MCF 10A (cell line): Measurements from ENCODE around the gene AMBN. TPM values are rescaled to one million over a fixed set of nuclear protein-coding genes. Genes with fewer than 3 reads are reported as not detected.

ENCODE experiments used
- BruUV-seq: library from RNA; stranded (reverse); fragments of 400-500 nt; replicated peaks from 2 replicates; lab custom pipeline; 2021; lab: Mats Ljungman, UMichigan
- CTCF ChIA-PET: fragments of 300-600 bp; sonication (Branson Sonifier 250); formaldehyde crosslinking; extraction: SDS; loops from one replicate; lab custom pipeline; 2021; ENCODE audit warnings: antibody characterized with exemption, inconsistent platforms; lab: Yijun Ruan, JAX
- POLR2A ChIA-PET: fragments of 300-600, 350-650 bp; sonication (Branson Sonifier 250); formaldehyde crosslinking; extraction: SDS; loops from one replicate; lab custom pipeline; 2020; ENCODE audit warnings: antibody characterized with exemption, inconsistent platforms; lab: Yijun Ruan, JAX
- DNase-seq: peaks from one replicate; pipeline ENCODE4 v3.0.0-alpha.2; 2018; ENCODE audit not compliant: unreplicated experiment
- H3K27ac Mint-ChIP-seq: one replicate; pipeline ENCODE4 v1.8.0; 2022; ENCODE audit warnings: mild to moderate bottlenecking, low read depth, mixed read lengths; ENCODE audit not compliant: unreplicated experiment
- H3K27me3 Mint-ChIP-seq: one replicate; pipeline ENCODE4 v1.8.0; 2022; ENCODE audit warnings: mixed read lengths; ENCODE audit not compliant: insufficient read depth, unreplicated experiment
- H3K36me3 Mint-ChIP-seq: one replicate; pipeline ENCODE4 v1.8.0; 2022; ENCODE audit warnings: mild to moderate bottlenecking, moderate library complexity, mixed read lengths; ENCODE audit not compliant: insufficient read depth, unreplicated experiment
- H3K4me1 Mint-ChIP-seq: one replicate; pipeline ENCODE4 v1.8.0; 2022; ENCODE audit warnings: mixed read lengths; ENCODE audit not compliant: insufficient read depth, unreplicated experiment
- H3K4me3 Mint-ChIP-seq: one replicate; pipeline ENCODE4 v1.8.0; 2022; ENCODE audit warnings: mild to moderate bottlenecking, moderate library complexity, mixed read lengths; ENCODE audit not compliant: unreplicated experiment
- H3K9me3 Mint-ChIP-seq: one replicate; pipeline ENCODE4 v1.8.0; 2022; ENCODE audit warnings: mixed read lengths; ENCODE audit not compliant: unreplicated experiment
- intact Hi-C: fragments of 100-400 bp; cut with micrococcal nuclease; formaldehyde crosslinking; loops from 2 replicates; pipeline ENCODE4 v1.14.1; 2022
- total RNA-seq: library from RNA; stranded (reverse); gene quantifications from 2 replicates; pipeline ENCODE4 v1.2.3, GENCODE V29; 2022
- TF ChIP-seq, protein P1 (sequence below): fragments of 200-600 bp; IDR thresholded peaks from one replicate; pipeline ENCODE4 v1.8.0; 2022; ENCODE audit warnings: antibody characterized with exemption, mild to moderate bottlenecking; ENCODE audit not compliant: unreplicated experiment

The AMBN gene
- total RNA-seq, 1 experiment from 2014 or later = not detected

DNA sequence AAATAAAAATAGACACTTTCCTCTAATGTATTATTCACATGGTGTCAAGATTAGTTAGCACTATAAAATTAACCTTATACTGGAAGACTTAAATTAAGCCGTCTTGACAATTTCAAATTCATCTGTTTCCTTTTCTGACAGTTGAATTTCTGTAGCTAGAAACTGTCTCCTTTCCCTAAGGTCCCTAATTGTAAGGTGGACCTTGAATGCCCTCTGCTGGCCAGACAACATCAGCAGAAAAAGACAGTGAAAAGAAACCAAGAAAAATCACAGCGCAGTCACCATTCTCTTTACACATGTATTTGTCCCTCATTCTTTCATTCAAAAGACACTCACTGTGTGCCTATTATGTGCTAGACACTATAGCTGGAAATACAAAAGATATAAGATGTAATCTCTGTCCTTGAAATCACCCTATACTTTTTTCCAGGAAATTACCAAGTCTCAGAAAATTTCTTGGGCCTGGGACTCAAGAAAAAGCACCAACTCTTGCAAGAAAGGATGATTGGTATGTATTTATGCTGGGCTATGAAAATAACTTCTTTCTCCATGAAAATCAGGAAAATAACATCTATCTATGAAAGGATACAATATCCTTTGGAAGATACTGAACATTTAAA lies 32.7 kb upstream of the AMBN start:
- BruUV-seq = no TSS peak
- Mint-ChIP-seq H3K27me3 (no peaks in the 10 kb centered on the region), H3K9me3 (no peaks in the 10 kb centered on the region), H3K4me1 (peaks cover 9% of the 10 kb centered on the region), H3K27ac (no peak overlapping the region), H3K36me3 (no peaks in the 10 kb centered on the region), H3K4me3 (no peak overlapping the region)
- intact Hi-C loops = loop anchor here (1.0 to 5.0 kb wide), 6 partner anchors 54 to 871 kb away; no protein-coding TSS in a partner anchor
- ChIA-PET CTCF (interaction anchor here (0.5 to 3.3 kb wide), 26 partner anchors 9 to 1633 kb away, joined by 3 to 20 read pairs (median 4); no protein-coding TSS in a partner anchor), POLR2A (no interaction called here)
- DNase-seq = peak; percentile 74
- TF ChIP-seq, protein P1, sequence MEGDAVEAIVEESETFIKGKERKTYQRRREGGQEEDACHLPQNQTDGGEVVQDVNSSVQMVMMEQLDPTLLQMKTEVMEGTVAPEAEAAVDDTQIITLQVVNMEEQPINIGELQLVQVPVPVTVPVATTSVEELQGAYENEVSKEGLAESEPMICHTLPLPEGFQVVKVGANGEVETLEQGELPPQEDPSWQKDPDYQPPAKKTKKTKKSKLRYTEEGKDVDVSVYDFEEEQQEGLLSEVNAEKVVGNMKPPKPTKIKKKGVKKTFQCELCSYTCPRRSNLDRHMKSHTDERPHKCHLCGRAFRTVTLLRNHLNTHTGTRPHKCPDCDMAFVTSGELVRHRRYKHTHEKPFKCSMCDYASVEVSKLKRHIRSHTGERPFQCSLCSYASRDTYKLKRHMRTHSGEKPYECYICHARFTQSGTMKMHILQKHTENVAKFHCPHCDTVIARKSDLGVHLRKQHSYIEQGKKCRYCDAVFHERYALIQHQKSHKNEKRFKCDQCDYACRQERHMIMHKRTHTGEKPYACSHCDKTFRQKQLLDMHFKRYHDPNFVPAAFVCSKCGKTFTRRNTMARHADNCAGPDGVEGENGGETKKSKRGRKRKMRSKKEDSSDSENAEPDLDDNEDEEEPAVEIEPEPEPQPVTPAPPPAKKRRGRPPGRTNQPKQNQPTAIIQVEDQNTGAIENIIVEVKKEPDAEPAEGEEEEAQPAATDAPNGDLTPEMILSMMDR = peak; percentile 79

DNA sequence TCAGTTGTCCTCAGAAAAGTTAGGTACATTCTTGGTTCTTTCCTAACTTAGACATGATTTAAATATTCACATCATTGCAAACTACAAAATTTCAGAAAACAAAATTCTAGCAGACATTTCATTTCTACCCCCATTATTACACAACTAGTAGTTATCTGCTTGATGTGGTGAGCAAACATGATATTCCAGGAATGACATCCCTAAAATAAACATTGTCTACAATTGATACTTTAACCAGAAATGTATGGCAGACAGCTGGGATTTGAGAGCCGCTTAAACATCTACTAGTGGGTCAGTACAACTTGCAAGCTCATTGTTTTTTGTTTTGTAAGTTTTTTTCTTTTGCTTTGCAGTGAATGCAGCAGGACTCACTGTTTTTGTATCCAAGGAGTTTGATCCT lies 32.1 kb upstream of the AMBN start:
- no peak for DNase-seq
- intact Hi-C loops = loop anchor here (1.0 to 5.0 kb wide), 6 partner anchors 55 to 871 kb away; no protein-coding TSS in a partner anchor
- TF ChIP-seq, protein P1 = no peak
- Mint-ChIP-seq H3K36me3 (no peaks in the 10 kb centered on the region), H3K4me1 (peaks cover 9% of the 10 kb centered on the region), H3K27me3 (no peaks in the 10 kb centered on the region), H3K4me3 (no peak overlapping the region), H3K27ac (no peak overlapping the region), H3K9me3 (no peaks in the 10 kb centered on the region)
- ChIA-PET CTCF (interaction anchor here (0.5 to 3.3 kb wide), 23 partner anchors 9 to 869 kb away, joined by 3 to 20 read pairs (median 4); no protein-coding TSS in a partner anchor), POLR2A (no interaction called here)
- no TSS peak for BruUV-seq

- ChIA-PET CTCF (interaction anchor here (0.7 to 0.8 kb wide), 2 partner anchors 379 to 663 kb away, joined by 3 to 4 read pairs; no protein-coding TSS in a partner anchor), POLR2A (interaction anchor here (0.6 kb wide), 1 partner anchor 376 kb away, joined by 3 read pairs; no protein-coding TSS in a partner anchor)
- Mint-ChIP-seq H3K36me3 (no peaks in the 10 kb centered on the region), H3K4me1 (peaks cover 3% of the 10 kb centered on the region), H3K27me3 (no peaks in the 10 kb centered on the region), H3K9me3 (no peaks in the 10 kb centered on the region), H3K4me3 (no peak overlapping the region), H3K27ac (no peak overlapping the region)
- no TSS peak for BruUV-seq
- DNase-seq = no peak
- TF ChIP-seq, protein P1 = no peak
- intact Hi-C loops = no loop called here
Measured at GRCh38 chr4:70564033-70564432, 28.0 kb upstream of the AMBN start.

DNA sequence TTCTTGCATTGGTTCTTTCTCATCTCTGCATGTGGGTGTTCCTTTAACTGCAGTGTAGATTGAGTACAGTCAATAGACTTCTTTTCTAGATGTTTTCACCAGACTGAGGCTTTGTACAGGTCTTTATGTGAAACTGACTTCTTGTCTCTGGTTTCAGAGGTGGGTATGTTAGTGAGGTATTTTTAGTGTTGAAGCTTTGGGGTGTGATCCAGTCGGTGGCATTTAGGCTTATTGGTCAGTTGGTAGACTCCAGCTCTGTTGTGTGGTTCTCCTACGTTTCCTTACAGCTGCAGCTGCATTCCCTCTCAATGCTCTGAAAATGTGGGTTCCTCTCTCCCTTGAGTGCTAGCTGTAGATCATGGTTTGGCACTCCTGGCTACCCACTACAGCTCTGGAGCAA lies 21.3 kb upstream of the AMBN start:
- TF ChIP-seq, protein P1 = no peak
- H3K4me1 Mint-ChIP-seq = no peaks in the 10 kb centered on the region
- H3K36me3 Mint-ChIP-seq = no peaks in the 10 kb centered on the region
- no TSS peak for BruUV-seq
- DNase-seq = no peak
- H3K27ac Mint-ChIP-seq = no peak overlapping the region
- no peak overlapping the region for H3K4me3 Mint-ChIP-seq
- H3K9me3 Mint-ChIP-seq = no peaks in the 10 kb centered on the region
- intact Hi-C loops = no loop called here
- ChIA-PET POLR2A (no interaction called here), CTCF (interaction anchor here (2.0 kb wide), 1 partner anchor 11 kb away, joined by 7 read pairs; no protein-coding TSS in a partner anchor)
- no peaks in the 10 kb centered on the region for H3K27me3 Mint-ChIP-seq
